Lung (tissue), 12 donors: ENCODE data around the gene DCAF5. TPM values are rescaled to one million over a fixed set of nuclear protein-coding genes. Genes with fewer than 3 reads are reported as not detected.

Experiments
- ATAC-seq: fragments of 200-7000 bp; cut with Tn5 transposase; one replicate; pipeline ENCODE4 v1.9.1; 2020; ENCODE audit warnings: moderate number of reproducible peaks; ENCODE audit not compliant: insufficient read depth, low FRiP score
- DNase-seq, 3 donors: peaks; one replicate each; pipeline ENCODE4 v3.0.0-alpha.2; 2013 to 2017
- H3K27ac ChIP-seq, 2 donors: one replicate each; pipeline ENCODE4 v1.5.1; 2013; ENCODE audit warnings: mild to moderate bottlenecking in 2 of 2, moderate library complexity in 2 of 2, control low read depth in 1 of 2, inconsistent platforms in 1 of 2, low read depth in 1 of 2, low read length in 1 of 2
- H3K27me3 ChIP-seq, 3 donors: one replicate each; pipeline ENCODE4 v1.5.1; 2013; ENCODE audit warnings: low read length in 2 of 3; ENCODE audit not compliant: control insufficient read depth in 3 of 3, insufficient read depth in 3 of 3
- H3K36me3 ChIP-seq, 4 donors: one replicate each; pipeline ENCODE4 v1.5.1; 2013; ENCODE audit warnings: low read length in 4 of 4, mild to moderate bottlenecking in 1 of 4, moderate library complexity in 1 of 4; ENCODE audit not compliant: control insufficient read depth in 4 of 4, insufficient read depth in 4 of 4
- H3K4me1 ChIP-seq, 5 donors: one replicate each; pipeline ENCODE4 v1.5.1; 2013; ENCODE audit warnings: low read length in 5 of 5, mild to moderate bottlenecking in 2 of 5, moderate library complexity in 1 of 5; ENCODE audit not compliant: control insufficient read depth in 5 of 5, insufficient read depth in 5 of 5
- H3K4me3 ChIP-seq: one replicate; pipeline ENCODE4 v1.5.1; 2013; ENCODE audit warnings: mild to moderate bottlenecking, control low read depth, moderate library complexity
- H3K9ac ChIP-seq, 2 donors: one replicate each; pipeline ENCODE4 v1.5.1; 2013; ENCODE audit warnings: low read length in 2 of 2, control low read depth in 1 of 2; ENCODE audit not compliant: insufficient read depth in 1 of 2
- H3K9me3 ChIP-seq, 4 donors: one replicate each; pipeline ENCODE4 v1.5.1; 2013; ENCODE audit warnings: low read length in 3 of 4, mild to moderate bottlenecking in 1 of 4, moderate library complexity in 1 of 4; ENCODE audit not compliant: control insufficient read depth in 4 of 4, insufficient read depth in 3 of 4
- WGBS, 2 donors: extraction: QIAGEN DNeasy Blood & Tissue Kit; methylation state at CpG; one replicate each; pipeline ENCODE4 v1.1.7; 2013; 5-methylcytosine and 5-hydroxymethylcytosine counted together
- polyA plus RNA-seq, 2 donors: library from polyadenylated mRNA; stranded (reverse); fragments of 200-250 nt; gene quantifications; one replicate each; pipeline ENCODE4 v1.2.1, GENCODE V29; 2013
- total RNA-seq, 2 donors: library from RNA; depleted of rRNA in 1 of 2; stranded (reverse); fragments of >200 nt in 1 of 2; gene quantifications; one replicate each; pipeline ENCODE4 v1.2.1, GENCODE V29; 2014 to 2021
- TF ChIP-seq, protein P1 (sequence below): IDR thresholded peaks from 2 replicates; pipeline ENCODE4 v1.5.1; 2012; ENCODE audit warnings: mild to moderate bottlenecking; ENCODE audit errors: control extremely low read depth, extremely low read depth
- donor health status: control.
- donor health status: control.
- donor health status: Bipolar disorder and iron deficiency.
- donor health status: healthy.
- donor health status: DM: yes; HTN: yes; CAD: no.

The DCAF5 gene
- total and polyA plus RNA-seq, 4 donors = 20.2 to 50.4 (median 31.2) TPM

GRCh38 chr14:69135133-69135532 is 17.8 kb downstream of the DCAF5 start:
- peaks cover 0 to 4% (median 1%) of the 10 kb centered on the region in 4 donors for H3K36me3 ChIP-seq
- peaks cover 0 to 35% (median 18%) of the 10 kb centered on the region in 5 donors for H3K4me1 ChIP-seq
- WGBS, 2 donors = 84 to 88% methylated on average over 4 of the region's 4 CpGs
- TF ChIP-seq, protein P1, sequence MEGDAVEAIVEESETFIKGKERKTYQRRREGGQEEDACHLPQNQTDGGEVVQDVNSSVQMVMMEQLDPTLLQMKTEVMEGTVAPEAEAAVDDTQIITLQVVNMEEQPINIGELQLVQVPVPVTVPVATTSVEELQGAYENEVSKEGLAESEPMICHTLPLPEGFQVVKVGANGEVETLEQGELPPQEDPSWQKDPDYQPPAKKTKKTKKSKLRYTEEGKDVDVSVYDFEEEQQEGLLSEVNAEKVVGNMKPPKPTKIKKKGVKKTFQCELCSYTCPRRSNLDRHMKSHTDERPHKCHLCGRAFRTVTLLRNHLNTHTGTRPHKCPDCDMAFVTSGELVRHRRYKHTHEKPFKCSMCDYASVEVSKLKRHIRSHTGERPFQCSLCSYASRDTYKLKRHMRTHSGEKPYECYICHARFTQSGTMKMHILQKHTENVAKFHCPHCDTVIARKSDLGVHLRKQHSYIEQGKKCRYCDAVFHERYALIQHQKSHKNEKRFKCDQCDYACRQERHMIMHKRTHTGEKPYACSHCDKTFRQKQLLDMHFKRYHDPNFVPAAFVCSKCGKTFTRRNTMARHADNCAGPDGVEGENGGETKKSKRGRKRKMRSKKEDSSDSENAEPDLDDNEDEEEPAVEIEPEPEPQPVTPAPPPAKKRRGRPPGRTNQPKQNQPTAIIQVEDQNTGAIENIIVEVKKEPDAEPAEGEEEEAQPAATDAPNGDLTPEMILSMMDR = no peak
- ATAC-seq = no peak
- no peaks in the 10 kb centered on the region for H3K27me3 ChIP-seq
- no peaks in the 10 kb centered on the region for H3K9me3 ChIP-seq
- H3K4me3 ChIP-seq = no peak overlapping the region
- H3K9ac ChIP-seq = no peak overlapping the region
- no peak for DNase-seq
- H3K27ac ChIP-seq = no peak overlapping the region

DNA sequence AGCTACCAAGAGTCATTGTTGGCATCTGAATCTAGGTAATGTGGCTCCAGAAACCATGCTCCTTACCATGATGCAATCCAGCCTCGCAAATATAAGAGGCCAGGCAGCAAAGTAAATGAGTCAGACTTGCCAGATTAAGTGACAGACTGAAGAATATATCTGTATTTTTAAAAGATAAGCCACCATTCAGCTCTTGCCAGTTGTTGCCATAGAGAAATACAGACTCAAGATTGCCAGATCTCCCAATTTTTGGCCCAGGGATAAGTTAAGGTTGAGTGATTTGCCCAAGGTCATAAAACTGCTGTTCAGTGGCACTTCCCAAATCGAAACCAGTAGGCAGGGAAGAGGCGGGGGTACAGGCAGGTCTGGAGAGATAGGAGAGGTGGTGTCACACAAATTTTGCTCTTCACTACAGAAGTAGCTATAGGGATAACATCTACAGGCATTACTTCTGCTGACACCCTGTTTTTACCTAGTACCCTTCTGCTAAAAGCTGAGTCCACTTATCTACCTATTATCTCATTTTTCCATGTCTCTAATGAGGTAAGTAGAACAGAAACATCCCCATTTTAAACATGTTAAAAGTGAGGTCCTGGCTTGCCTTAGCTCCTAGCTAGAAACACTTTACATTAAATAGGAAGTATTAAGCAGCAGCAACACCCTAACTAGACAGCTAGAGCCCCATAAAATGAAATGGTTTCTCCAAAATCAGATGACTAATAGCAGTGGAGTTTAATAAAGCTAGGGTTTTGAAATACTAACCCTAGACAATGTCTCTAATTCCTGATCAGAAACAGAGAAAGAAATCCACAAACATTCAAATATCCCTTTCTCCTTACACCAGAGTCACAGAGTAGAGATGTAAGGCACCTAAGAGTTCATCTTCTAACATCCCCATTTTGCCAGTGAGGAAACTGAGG is 19.5 kb downstream of the DCAF5 start:
- Histone ChIP-seq H3K27ac (peak overlapping the region; percentile 61 to 75), H3K9ac (no peak overlapping the region)
- WGBS, 2 donors = 29 to 50% methylated on average over 3 of the region's 3 CpGs

DNA sequence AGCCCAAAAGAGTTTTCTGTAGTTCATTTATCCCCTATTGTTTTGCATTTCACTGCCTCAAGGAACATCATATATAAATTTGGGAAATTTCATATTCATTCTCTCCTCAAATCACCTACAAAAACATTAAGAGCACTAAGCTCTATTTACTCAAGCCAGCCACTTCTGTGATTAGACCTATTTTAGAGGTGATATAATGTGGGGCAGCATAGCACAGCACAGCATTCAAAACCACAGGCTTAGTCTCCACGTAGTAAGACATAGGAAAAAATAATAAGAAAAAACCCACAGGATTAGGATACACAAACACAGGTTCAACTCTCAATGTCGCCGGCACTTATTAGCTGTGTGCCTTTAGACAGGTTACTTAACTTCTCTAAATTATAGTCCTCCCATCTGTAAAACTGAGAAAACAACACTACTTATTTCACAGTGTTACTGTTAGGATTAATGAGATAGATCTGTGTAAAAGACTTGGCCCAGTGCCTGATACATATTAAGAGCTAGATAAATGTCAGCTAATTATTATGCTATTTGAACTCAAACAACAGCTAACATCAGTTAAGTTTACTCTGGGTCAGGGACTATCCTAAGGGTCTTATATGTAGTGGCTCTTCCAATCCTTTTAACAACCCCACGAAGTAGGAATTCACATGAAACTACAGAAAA is 20.3 kb downstream of the DCAF5 start:
- Histone ChIP-seq H3K4me3 (no peak overlapping the region), H3K36me3 (peaks cover 0 to 2% (median 0%) of the 10 kb centered on the region in 4 donors), H3K9ac (no peak overlapping the region), H3K4me1 (peaks cover 2 to 31% (median 17%) of the 10 kb centered on the region in 5 donors), H3K27me3 (no peaks in the 10 kb centered on the region), H3K9me3 (no peaks in the 10 kb centered on the region), H3K27ac (peak overlapping the region in 1 of 2 donors; percentile 75)
- peak; percentile 17 for ATAC-seq
- TF ChIP-seq, protein P1 = no peak
- DNase-seq = peak in 1 of 3 donors; percentile 10
- 64 to 84% methylated on average over 4 of the region's 4 CpGs for WGBS, 2 donors

More for the DNA sequence above, 19.5 kb downstream of the DCAF5 start:
- Histone ChIP-seq H3K4me3 (no peak overlapping the region), H3K27me3 (no peaks in the 10 kb centered on the region), H3K9me3 (no peaks in the 10 kb centered on the region), H3K4me1 (peaks cover 4 to 39% (median 20%) of the 10 kb centered on the region in 5 donors), H3K36me3 (peaks cover 0 to 2% (median 0%) of the 10 kb centered on the region in 4 donors)
- DNase-seq (peak in 2 of 3 donors; percentile 37 to 43), ATAC-seq (peak; percentile 31)
- TF ChIP-seq, protein P1 = no peak
